ENCODE data around the gene PPM1G.
"Not testable (repeated sequence)": the region's sequence is repeated elsewhere in the genome, so short reads cannot be mapped to it uniquely, and the experiment has no call there.

The PPM1G gene

GRCh38 chr2:27353386-27353761, 56.0 kb downstream of the PPM1G start:
- H3K27ac ChIP-seq (ENCODE audit: low read depth, low read length); H3K9me3 ChIP-seq (ENCODE audit: control insufficient read depth, insufficient read depth, low read depth, low read length); H3K27me3 ChIP-seq (ENCODE audit: control insufficient read depth, insufficient read depth, low read length); H3K36me3 ChIP-seq (ENCODE audit: control insufficient read depth, insufficient read depth, low read length); H3K9ac ChIP-seq (ENCODE audit: low read length); H3K4me3 ChIP-seq (ENCODE audit: low read depth, low read length): not testable (repeated sequence)
- peaks cover 26% of the 10 kb centered on the region for H3K4me1 ChIP-seq (ENCODE audit: control insufficient read depth, insufficient read depth, low read length)

- no peak overlapping the region for H3K4me3 ChIP-seq (ENCODE audit: low read depth, low read length)
- no peak overlapping the region for H3K9ac ChIP-seq (ENCODE audit: low read length)
- peaks cover 26% of the 10 kb centered on the region for H3K4me1 ChIP-seq (ENCODE audit: control insufficient read depth, insufficient read depth, low read length)
- H3K27ac ChIP-seq (ENCODE audit: low read depth, low read length), result no peak overlapping the region
- H3K36me3 ChIP-seq (ENCODE audit: control insufficient read depth, insufficient read depth, low read length), result peaks cover 7% of the 10 kb centered on the region
- no peaks in the 10 kb centered on the region for H3K9me3 ChIP-seq (ENCODE audit: control insufficient read depth, insufficient read depth, low read depth, low read length)
- no peaks in the 10 kb centered on the region for H3K27me3 ChIP-seq (ENCODE audit: control insufficient read depth, insufficient read depth, low read length)
Observed at GRCh38 chr2:27351802-27352598, 57.4 kb downstream of the PPM1G start.

- H3K27ac ChIP-seq (ENCODE audit: low read depth, low read length), result no peak overlapping the region
- H3K27me3 ChIP-seq (ENCODE audit: control insufficient read depth, insufficient read depth, low read length), result no peaks in the 10 kb centered on the region
- peaks cover 7% of the 10 kb centered on the region for H3K36me3 ChIP-seq (ENCODE audit: control insufficient read depth, insufficient read depth, low read length)
- H3K9me3 ChIP-seq (ENCODE audit: control insufficient read depth, insufficient read depth, low read depth, low read length), result no peaks in the 10 kb centered on the region
- peaks cover 26% of the 10 kb centered on the region for H3K4me1 ChIP-seq (ENCODE audit: control insufficient read depth, insufficient read depth, low read length)
- no peak overlapping the region for H3K4me3 ChIP-seq (ENCODE audit: low read depth, low read length)
- no peak overlapping the region for H3K9ac ChIP-seq (ENCODE audit: low read length)
Observed at GRCh38 chr2:27350106-27350693, 59.2 kb downstream of the PPM1G start.

- peaks cover 17% of the 10 kb centered on the region for H3K36me3 ChIP-seq (ENCODE audit: control insufficient read depth, insufficient read depth, low read length)
- no peak overlapping the region for H3K4me3 ChIP-seq (ENCODE audit: low read depth, low read length)
- no peaks in the 10 kb centered on the region for H3K9me3 ChIP-seq (ENCODE audit: control insufficient read depth, insufficient read depth, low read depth, low read length)
- H3K4me1 ChIP-seq (ENCODE audit: control insufficient read depth, insufficient read depth, low read length), result peaks cover 8% of the 10 kb centered on the region
- H3K9ac ChIP-seq (ENCODE audit: low read length), result no peak overlapping the region
- no peak overlapping the region for H3K27ac ChIP-seq (ENCODE audit: low read depth, low read length)
- no peaks in the 10 kb centered on the region for H3K27me3 ChIP-seq (ENCODE audit: control insufficient read depth, insufficient read depth, low read length)
Observed at GRCh38 chr2:27347641-27348040, 61.8 kb downstream of the PPM1G start.

GRCh38 chr2:27336173-27336572, 73.2 kb downstream of the PPM1G start:
- Histone ChIP-seq H3K27ac (ENCODE audit: low read depth, low read length) (no peak overlapping the region), H3K27me3 (ENCODE audit: control insufficient read depth, insufficient read depth, low read length) (no peaks in the 10 kb centered on the region), H3K4me1 (ENCODE audit: control insufficient read depth, insufficient read depth, low read length) (no peaks in the 10 kb centered on the region), H3K4me3 (ENCODE audit: low read depth, low read length) (no peak overlapping the region), H3K36me3 (ENCODE audit: control insufficient read depth, insufficient read depth, low read length) (peaks cover 89% of the 10 kb centered on the region), H3K9me3 (ENCODE audit: control insufficient read depth, insufficient read depth, low read depth, low read length) (no peaks in the 10 kb centered on the region), H3K9ac (ENCODE audit: low read length) (no peak overlapping the region)

GRCh38 chr2:27335311-27335710, 74.1 kb downstream of the PPM1G start:
- Histone ChIP-seq H3K4me1 (ENCODE audit: control insufficient read depth, insufficient read depth, low read length) (no peaks in the 10 kb centered on the region), H3K9me3 (ENCODE audit: control insufficient read depth, insufficient read depth, low read depth, low read length) (no peaks in the 10 kb centered on the region), H3K36me3 (ENCODE audit: control insufficient read depth, insufficient read depth, low read length) (peaks cover 88% of the 10 kb centered on the region), H3K27ac (ENCODE audit: low read depth, low read length) (no peak overlapping the region), H3K4me3 (ENCODE audit: low read depth, low read length) (no peak overlapping the region), H3K9ac (ENCODE audit: low read length) (no peak overlapping the region), H3K27me3 (ENCODE audit: control insufficient read depth, insufficient read depth, low read length) (no peaks in the 10 kb centered on the region)

Measured in HUES6 (cell line).